DOHH2 (cell line): ENCODE measurements around the gene SAMD8.

Source experiments
- H3F3A ChIP-seq: fragments of 200-600 bp; sonication (generic), shearing (Covaris generic); 2 replicates; pipeline ENCODE4 v1.6.0; 2016; ENCODE audit warnings: antibody characterized with exemption, mild to moderate bottlenecking; ENCODE audit not compliant: control insufficient read depth, insufficient read depth
- H3K27ac ChIP-seq: fragments of 200-600 bp; sonication (generic); 2 replicates; pipeline ENCODE4 v1.5.1; 2014; ENCODE audit warnings: low read depth, mild to moderate bottlenecking, low read length, moderate library complexity
- H3K27me3 ChIP-seq: fragments of 200-600 bp; sonication (generic); 2 replicates; pipeline ENCODE4 v1.6.1; 2014; ENCODE audit warnings: mild to moderate bottlenecking, low read length, mixed read lengths; ENCODE audit not compliant: control insufficient read depth
- H3K36me3 ChIP-seq: fragments of 200-600 bp; sonication (generic); 2 replicates; pipeline ENCODE4 v1.6.1; 2014; ENCODE audit warnings: mild to moderate bottlenecking, low read length, moderate library complexity, mixed read lengths; ENCODE audit not compliant: control insufficient read depth
- H3K4me1 ChIP-seq: fragments of 200-600 bp; sonication (generic); 2 replicates; pipeline ENCODE4 v1.6.1; 2014; ENCODE audit warnings: mild to moderate bottlenecking, low read length, mixed read lengths; ENCODE audit not compliant: control insufficient read depth
- H3K4me2 ChIP-seq: fragments of 200-600 bp; sonication (generic); 2 replicates; pipeline ENCODE4 v1.6.0; 2014; ENCODE audit warnings: mild to moderate bottlenecking, low read length, moderate library complexity
- H3K4me3 ChIP-seq: fragments of 200-600 bp; sonication (generic); 2 replicates; pipeline ENCODE4 v1.5.1; 2014; ENCODE audit warnings: mild to moderate bottlenecking, low read length, mixed read lengths
- H3K79me2 ChIP-seq: fragments of 200-600 bp; sonication (generic); 2 replicates; pipeline ENCODE4 v1.6.1; 2014; ENCODE audit warnings: mild to moderate bottlenecking, low read length, mixed read lengths; ENCODE audit not compliant: control insufficient read depth
- H3K9me2 ChIP-seq: fragments of 200-600 bp; sonication (generic); replicated peaks from 2 replicates; pipeline ENCODE4 v1.6.1; 2014; ENCODE audit warnings: mild to moderate bottlenecking, low read length, mixed read lengths; ENCODE audit not compliant: control insufficient read depth
- H3K9me3 ChIP-seq: fragments of 200-600 bp; sonication (generic); 2 replicates; pipeline ENCODE4 v1.6.1; 2014; ENCODE audit warnings: antibody characterized with exemption, low read length, mixed read lengths; ENCODE audit not compliant: control insufficient read depth, insufficient read depth
- H4K20me1 ChIP-seq: fragments of 200-600 bp; sonication (generic); 2 replicates; pipeline ENCODE4 v1.6.0; 2014; ENCODE audit warnings: low read depth, mild to moderate bottlenecking, antibody characterized with exemption, low read length, moderate library complexity; ENCODE audit not compliant: control insufficient read depth, insufficient read depth
- CTCF ChIP-seq: fragments of 200-600 bp; sonication (generic); IDR thresholded peaks from one replicate; pipeline ENCODE4 v1.5.1; 2014; ENCODE audit warnings: antibody characterized with exemption, mild to moderate bottlenecking, low read depth, low read length; ENCODE audit not compliant: poor library complexity, severe bottlenecking
- EZH2phosphoT487 ChIP-seq: fragments of 200-600 bp; sonication (generic); IDR thresholded peaks from 2 replicates; pipeline ENCODE4 v1.6.1; 2017; ENCODE audit warnings: borderline replicate concordance, mild to moderate bottlenecking, antibody characterized with exemption, low read length, moderate library complexity, mixed read lengths

SAMD8 gene

GRCh38 chr10:75099952-75100763 lies 11.3 kb upstream of the SAMD8 start:
- no peaks in the 10 kb centered on the region for H3K9me2 ChIP-seq
- TF ChIP-seq EZH2phosphoT487 (no peak), CTCF (peak; percentile 97)
- H3K4me2 ChIP-seq = peak overlapping the region; percentile 26; the same call in 1 of the 2 replicates
- H3F3A ChIP-seq = no peaks in the 10 kb centered on the region
- H3K27ac ChIP-seq = no peak overlapping the region
- no peaks in the 10 kb centered on the region for H3K36me3 ChIP-seq
- H3K4me3 ChIP-seq = no peak overlapping the region
- H3K27me3 ChIP-seq = no peaks in the 10 kb centered on the region
- no peaks in the 10 kb centered on the region for H3K4me1 ChIP-seq
- no peaks in the 10 kb centered on the region for H4K20me1 ChIP-seq
- no peaks in the 10 kb centered on the region for H3K9me3 ChIP-seq
- H3K79me2 ChIP-seq = no peaks in the 10 kb centered on the region

GRCh38 chr10:75100764-75101291 lies 10.6 kb upstream of the SAMD8 start:
- no peaks in the 10 kb centered on the region for H3K79me2 ChIP-seq
- H3F3A ChIP-seq = no peaks in the 10 kb centered on the region
- no peak overlapping the region for H3K4me3 ChIP-seq
- no peak overlapping the region for H3K4me2 ChIP-seq
- H3K27ac ChIP-seq = no peak overlapping the region
- no peaks in the 10 kb centered on the region for H3K4me1 ChIP-seq
- H3K36me3 ChIP-seq = no peaks in the 10 kb centered on the region
- no peaks in the 10 kb centered on the region for H3K9me3 ChIP-seq
- TF ChIP-seq CTCF (no peak), EZH2phosphoT487 (no peak)
- no peaks in the 10 kb centered on the region for H3K27me3 ChIP-seq
- no peaks in the 10 kb centered on the region for H4K20me1 ChIP-seq
- H3K9me2 ChIP-seq = no peaks in the 10 kb centered on the region

GRCh38 chr10:75101416-75102251 lies 9.8 kb upstream of the SAMD8 start:
- Histone ChIP-seq H3K4me3 (no peak overlapping the region), H3K27ac (no peak overlapping the region), H3K79me2 (no peaks in the 10 kb centered on the region), H3K9me2 (no peaks in the 10 kb centered on the region), H3K9me3 (no peaks in the 10 kb centered on the region), H3K27me3 (no peaks in the 10 kb centered on the region), H4K20me1 (no peaks in the 10 kb centered on the region), H3F3A (no peaks in the 10 kb centered on the region), H3K4me1 (0 out of 2 replicates have a peak, but pooled peaks cover 5% of the 10 kb centered on the region), H3K36me3 (no peaks in the 10 kb centered on the region), H3K4me2 (no peak overlapping the region)
- TF ChIP-seq EZH2phosphoT487 (no peak), CTCF (no peak)
